Thoracic aorta (tissue), 2 donors: ENCODE results near the gene GPR3. TPM values are rescaled to one million over a fixed set of nuclear protein-coding genes. Genes with fewer than 3 reads are reported as not detected.

Source experiments
- ATAC-seq: fragments of 150-250 bp; one replicate; pipeline ENCODE4 v1.8.0; 2017; ENCODE audit warnings: low read depth; ENCODE audit not compliant: insufficient number of reproducible peaks, low FRiP score
- DNase-seq: peaks from one replicate; pipeline ENCODE4 v3.0.0-alpha.2; 2020; ENCODE audit warnings: low spot score
- H3K27ac ChIP-seq, 2 donors: fragments of 200-600 bp; sonication (generic); 1 replicate in 1 of 2; 2 replicates in 1 of 2; pipeline ENCODE4 v1.5.1; 2016; ENCODE audit warnings: mild to moderate bottlenecking in 2 of 2, moderate library complexity in 2 of 2
- H3K27me3 ChIP-seq: fragments of 200-600 bp; sonication (generic); replicated peaks from 2 replicates; pipeline ENCODE4 v1.6.0; 2016; ENCODE audit warnings: mild to moderate bottlenecking; ENCODE audit not compliant: insufficient read depth
- H3K36me3 ChIP-seq: fragments of 200-600 bp; sonication (generic); one replicate; pipeline ENCODE4 v1.5.1; 2016
- H3K4me1 ChIP-seq, 2 donors: fragments of 200-600 bp; sonication (generic); 1 replicate in 1 of 2; 2 replicates in 1 of 2; pipeline versions ENCODE4 v1.5.1 to v1.6.0; 2016; ENCODE audit warnings: low read depth in 2 of 2, mild to moderate bottlenecking in 1 of 2; ENCODE audit not compliant: control insufficient read depth in 1 of 2
- H3K4me3 ChIP-seq: fragments of 200-600 bp; sonication (generic); 2 replicates; pipeline ENCODE4 v1.5.1; 2016; ENCODE audit warnings: mild to moderate bottlenecking
- H3K9me3 ChIP-seq: fragments of 200-600 bp; sonication (generic); 2 replicates; pipeline ENCODE4 v1.5.1; 2016
- CTCF ChIP-seq: fragments of 200-600 bp; sonication (generic); IDR thresholded peaks from one replicate; pipeline ENCODE4 v1.5.1; 2019; ENCODE audit warnings: antibody characterized with exemption
- total RNA-seq, 2 donors: library from RNA; depleted of rRNA; stranded (reverse); fragments of >200 nt; gene quantifications; one replicate each; pipeline versions ENCODE4 v1.1.0 to v1.2.3, GENCODE V29; 2016

The GPR3 gene
- total RNA-seq: not detected

- Histone ChIP-seq H3K36me3 (no peaks in the 10 kb centered on the region), H3K27ac (no peak within 1 kb of the TSS), H3K4me3 (peak within 1 kb of the TSS; percentile 77), H3K27me3 (no peaks in the 10 kb centered on the region), H3K9me3 (no peaks in the 10 kb centered on the region), H3K4me1 (peaks cover 11 to 25% of the 10 kb centered on the region in 2 donors)
- peak; percentile 47 for ATAC-seq
- DNase-seq: peak; percentile 70
- TF ChIP-seq CTCF: peak; percentile 34
Measured at GRCh38 chr1:27392096-27392777, at the start of gene GPR3. Gene GPR3 (plus strand): TSS chr1:27392622. CDS start chr1:27393799, 1,177 bp downstream.

- no peak overlapping the region for H3K27ac ChIP-seq
- no peaks in the 10 kb centered on the region for H3K9me3 ChIP-seq
- ATAC-seq: no peak
Measured at GRCh38 chr1:27342778-27343638, 49.4 kb upstream of the GPR3 start.

GRCh38 chr1:27343639-27344025 lies 48.8 kb upstream of the GPR3 start:
- no peak for DNase-seq
- H3K27me3 ChIP-seq: no peaks in the 10 kb centered on the region
- no peak for ATAC-seq
- no peaks in the 10 kb centered on the region for H3K4me1 ChIP-seq
- no peak overlapping the region for H3K4me3 ChIP-seq
- no peaks in the 10 kb centered on the region for H3K36me3 ChIP-seq
- TF ChIP-seq CTCF: no peak
- no peaks in the 10 kb centered on the region for H3K9me3 ChIP-seq
- no peak overlapping the region for H3K27ac ChIP-seq

More at GRCh38 chr1:27342778-27343638, 49.4 kb upstream of the GPR3 start:
- Histone ChIP-seq H3K27me3 (no peaks in the 10 kb centered on the region), H3K4me1 (no peaks in the 10 kb centered on the region), H3K4me3 (peak overlapping the region; percentile 26), H3K36me3 (peaks cover 4% of the 10 kb centered on the region)
- no peak for DNase-seq
- no peak for TF ChIP-seq CTCF

- H3K9me3 ChIP-seq: no peaks in the 10 kb centered on the region
- peaks cover 6 to 14% of the 10 kb centered on the region in 2 donors for H3K4me1 ChIP-seq
- DNase-seq: no peak
- no peaks in the 10 kb centered on the region for H3K36me3 ChIP-seq
- no peaks in the 10 kb centered on the region for H3K27me3 ChIP-seq
- TF ChIP-seq CTCF: no peak
- ATAC-seq: no peak
- no peak overlapping the region for H3K4me3 ChIP-seq
- no peak overlapping the region for H3K27ac ChIP-seq
Measured at GRCh38 chr1:27345272-27345671, 47.1 kb upstream of the GPR3 start.

- Histone ChIP-seq H3K4me1 (peaks cover 9 to 25% of the 10 kb centered on the region in 2 donors), H3K27me3 (no peaks in the 10 kb centered on the region), H3K36me3 (no peaks in the 10 kb centered on the region), H3K4me3 (no peak overlapping the region), H3K27ac (no peak overlapping the region), H3K9me3 (no peaks in the 10 kb centered on the region)
- TF ChIP-seq CTCF: no peak
- DNase-seq (no peak), ATAC-seq (no peak)
Measured at GRCh38 chr1:27346357-27346756, 46.1 kb upstream of the GPR3 start.
